Measurements from ENCODE around the gene ROM1.
A peak's percentile ranks its signal among the peaks of the same experiment; 100 is the strongest.
"Not testable (repeated sequence)": the region's sequence is repeated elsewhere in the genome, so short reads cannot be mapped to it uniquely, and the experiment has no call there.

Gene ROM1

GRCh38 chr11:62649486-62649885, 36.4 kb downstream of the ROM1 start:
- DNase-seq (ENCODE audit: low spot score) = no peak

GRCh38 chr11:62650283-62650682, 37.2 kb downstream of the ROM1 start:
- DNase-seq (ENCODE audit: low spot score) = not testable (repeated sequence)

- no peak for DNase-seq (ENCODE audit: low spot score)
These were observed 39.3 kb downstream of the ROM1 start for GRCh38 chr11:62652161-62653006.

- DNase-seq (ENCODE audit: low spot score) = no peak
These were observed 41.2 kb downstream of the ROM1 start for GRCh38 chr11:62654297-62654696.

GRCh38 chr11:62656796-62657429, 43.9 kb downstream of the ROM1 start:
- DNase-seq (ENCODE audit: low spot score) = no peak

- peak; percentile 75 for DNase-seq (ENCODE audit: low spot score)
These were observed 51.5 kb downstream of the ROM1 start for GRCh38 chr11:62664405-62665074.
